Activated CD4-positive, alpha-beta T cell treated with anti-CD3 and anti-CD28 coated beads, Interleukin-2, amount 10 ng/mL, durations not matched to agents 7 days and 5 days (primary cell): ENCODE data around the gene TTN. TPM values are rescaled to one million over a fixed set of nuclear protein-coding genes. Genes with fewer than 3 reads are reported as not detected.

Source experiments
- CTCF ChIA-PET: fragments of 350-600 bp; sonication (Branson Sonifier 250); formaldehyde crosslinking; loops from one replicate; lab custom pipeline; 2021; ENCODE audit warnings: antibody characterized with exemption; lab: Charles Lee
- POLR2A ChIA-PET: fragments of 350-600 bp; sonication (Branson Sonifier 250); formaldehyde crosslinking; loops from one replicate; lab custom pipeline; 2021; ENCODE audit warnings: antibody characterized with exemption; lab: Charles Lee
- DNase-seq: peaks from one replicate; pipeline ENCODE4 v3.0.0-alpha.2; 2020
- H3K27ac Mint-ChIP-seq: one replicate; pipeline ENCODE4 v1.8.0; 2021; ENCODE audit warnings: mild to moderate bottlenecking, moderate library complexity, mixed read lengths
- H3K27me3 Mint-ChIP-seq: one replicate; pipeline ENCODE4 v1.8.0; 2021; ENCODE audit warnings: mixed read lengths
- H3K36me3 Mint-ChIP-seq: one replicate; pipeline ENCODE4 v1.8.0; 2021; ENCODE audit warnings: low read depth, mixed read lengths
- H3K4me1 Mint-ChIP-seq: one replicate; pipeline ENCODE4 v1.8.0; 2021; ENCODE audit warnings: mixed read lengths
- H3K4me3 Mint-ChIP-seq: one replicate; pipeline ENCODE4 v1.8.0; 2021; ENCODE audit warnings: mild to moderate bottlenecking, moderate library complexity, mixed read lengths
- H3K9me3 Mint-ChIP-seq: one replicate; pipeline ENCODE4 v1.8.0; 2021; ENCODE audit warnings: mixed read lengths
- total RNA-seq, 2 experiments: library from RNA; stranded (reverse); gene quantifications; one replicate each; pipeline ENCODE4 v1.2.3, GENCODE V29; 2021

TTN gene
- total RNA-seq, 2 experiments from 2014 or later, result 11.6 to 12.3 TPM

DNA sequence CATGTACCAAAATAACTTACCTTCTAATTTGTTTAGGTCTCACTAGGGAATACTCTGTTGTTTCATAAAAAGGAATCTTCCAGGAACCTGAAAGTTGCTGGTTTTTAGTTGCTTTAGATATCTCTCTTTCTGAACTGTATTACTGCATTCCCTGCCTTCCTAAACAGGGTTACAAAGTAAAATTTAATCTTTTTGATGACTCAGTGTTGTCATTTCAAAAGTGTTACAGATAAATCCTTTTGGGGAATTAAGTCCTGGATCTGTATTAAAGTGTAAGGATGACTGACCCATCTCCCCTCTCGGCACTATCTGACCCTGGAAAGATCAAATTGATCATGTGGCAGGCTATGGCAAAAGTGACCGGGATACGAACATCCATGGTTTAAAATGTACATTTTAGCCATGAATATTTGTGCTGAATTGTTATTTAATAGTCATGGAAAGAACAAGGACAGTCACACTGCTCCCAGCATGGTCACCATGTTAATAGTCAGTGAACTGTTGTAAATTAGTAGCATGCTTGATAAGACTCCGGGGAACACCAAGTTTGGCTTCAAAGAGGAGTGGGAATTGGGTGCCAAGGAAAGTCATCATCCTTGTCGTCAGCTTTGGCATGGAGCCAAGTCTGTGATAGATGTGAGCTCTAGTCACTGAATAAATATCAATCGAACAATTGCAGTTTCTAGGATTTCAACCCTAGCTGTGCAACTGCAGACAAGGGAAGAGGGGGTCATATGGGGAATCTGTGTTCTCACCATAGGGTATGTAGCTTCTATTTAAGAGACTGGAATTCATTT is 322.8 kb downstream of the TTN start:
- no peaks in the 10 kb centered on the region for H3K27me3 Mint-ChIP-seq
- peaks cover 33% of the 10 kb centered on the region for H3K4me1 Mint-ChIP-seq
- peaks cover 40% of the 10 kb centered on the region for H3K36me3 Mint-ChIP-seq
- H3K27ac Mint-ChIP-seq, result no peak overlapping the region
- H3K4me3 Mint-ChIP-seq, result no peak overlapping the region
- DNase-seq, result no peak
- POLR2A ChIA-PET, result no interaction called here
- H3K9me3 Mint-ChIP-seq, result no peaks in the 10 kb centered on the region
- CTCF ChIA-PET, result interaction anchor here (0.6 kb wide), 1 partner anchor 38 kb away, joined by 3 read pairs; no protein-coding TSS in a partner anchor

GRCh38 chr2:178482437-178482836 is 324.8 kb downstream of the TTN start:
- Mint-ChIP-seq H3K4me3 (peak overlapping the region; percentile 97), H3K36me3 (peaks cover 26% of the 10 kb centered on the region), H3K27ac (no peak overlapping the region), H3K27me3 (no peaks in the 10 kb centered on the region), H3K4me1 (peaks cover 40% of the 10 kb centered on the region), H3K9me3 (no peaks in the 10 kb centered on the region)
- ChIA-PET CTCF (interaction anchor here (0.8 to 3.5 kb wide), 9 partner anchors 8 to 68 kb away, joined by 3 to 17 read pairs (median 4); no protein-coding TSS in a partner anchor), POLR2A (no interaction called here)
- no peak for DNase-seq

DNA sequence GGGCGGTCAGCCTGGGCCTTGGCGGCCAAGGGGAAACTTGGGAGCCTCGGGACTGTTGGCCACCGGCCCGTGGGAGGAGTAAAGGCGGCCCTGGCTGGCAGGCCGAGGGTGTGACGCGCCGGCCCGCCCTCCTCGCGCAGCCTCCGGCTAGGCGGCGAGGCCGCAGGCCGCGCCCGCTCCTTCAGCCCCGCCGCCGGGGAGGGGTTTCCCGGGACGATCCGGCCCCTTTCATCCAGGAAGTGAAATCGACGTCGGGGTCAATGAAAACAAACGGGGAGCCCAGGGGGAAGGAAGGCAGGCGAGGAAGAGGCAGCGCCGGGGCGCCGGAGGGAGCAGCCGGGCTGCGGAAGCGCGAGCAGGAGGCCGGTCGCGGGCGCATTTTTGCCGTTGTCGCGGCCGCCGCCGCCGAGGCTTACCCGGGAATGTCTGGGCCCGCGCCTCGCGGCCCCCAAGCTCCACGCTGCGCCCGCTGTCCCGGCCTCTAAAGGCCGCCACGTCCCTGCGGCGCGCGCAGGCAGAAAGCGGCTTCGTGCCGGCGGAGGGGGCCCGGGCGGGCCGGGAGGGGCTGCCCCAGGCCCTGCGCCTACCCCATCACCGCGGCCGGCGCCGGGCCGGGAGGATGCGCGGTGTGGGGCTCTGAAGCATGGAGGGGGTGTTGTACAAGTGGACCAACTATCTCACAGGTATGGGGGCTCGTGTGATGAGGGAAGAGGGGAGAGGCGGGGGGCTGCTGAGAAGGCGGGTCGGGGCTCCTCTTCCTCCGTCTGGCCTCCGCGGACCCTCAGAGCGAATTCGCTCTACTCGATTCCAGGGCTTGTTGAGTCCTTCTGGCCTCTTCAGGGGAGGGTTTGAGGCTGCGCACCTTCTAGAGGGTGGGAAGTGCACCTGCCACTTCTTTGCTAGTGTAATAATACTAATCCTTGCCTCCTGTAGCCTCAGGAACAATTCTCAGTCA is 326.7 kb downstream of the TTN start, which contains the start of gene PLEKHA3:
PLEKHA3 (plus strand) TSS at position 231 of the 955 bp plus-strand sequence; CDS start at position 644, 413 bp downstream.
- Mint-ChIP-seq H3K4me1 (peaks cover 43% of the 10 kb centered on the region), H3K27me3 (no peaks in the 10 kb centered on the region), H3K27ac (peak within 1 kb of the TSS; percentile 100), H3K9me3 (no peaks in the 10 kb centered on the region), H3K36me3 (peaks cover 11% of the 10 kb centered on the region), H3K4me3 (peak within 1 kb of the TSS; percentile 97)
- ChIA-PET CTCF (interaction anchor here (1.1 to 3.5 kb wide), 5 partner anchors 9 to 66 kb away, joined by 3 to 14 read pairs (median 6); no protein-coding TSS in a partner anchor), POLR2A (no interaction called here)
- peak; percentile 78 for DNase-seq

DNA sequence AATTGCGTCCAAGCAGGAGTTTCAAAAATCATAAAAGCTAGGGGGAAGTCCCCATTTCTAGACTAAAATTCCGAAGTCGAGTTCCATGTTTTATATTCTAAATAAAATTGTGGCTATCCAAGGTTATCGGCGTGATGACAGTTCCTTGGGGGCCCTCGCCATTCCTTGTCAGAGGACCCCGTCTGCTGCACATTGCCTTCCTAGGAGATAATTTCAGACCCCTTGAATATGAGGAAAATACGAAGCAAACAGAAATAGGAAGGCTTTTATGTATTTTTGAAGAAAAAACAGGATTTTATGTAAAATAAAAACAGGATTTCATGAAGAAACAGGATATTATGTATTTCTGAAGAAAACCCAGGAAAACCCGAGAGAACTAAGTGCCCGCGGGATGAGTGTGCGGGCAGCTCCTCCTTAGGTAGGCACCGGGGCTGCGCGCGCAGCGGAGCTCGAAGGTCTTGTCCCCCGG is 327.4 kb downstream of the TTN start:
- H3K36me3 Mint-ChIP-seq, result peaks cover 9% of the 10 kb centered on the region
- H3K4me3 Mint-ChIP-seq, result peak overlapping the region; percentile 97
- H3K4me1 Mint-ChIP-seq, result peaks cover 43% of the 10 kb centered on the region
- no peaks in the 10 kb centered on the region for H3K27me3 Mint-ChIP-seq
- CTCF ChIA-PET, result interaction anchor here (1.1 to 3.5 kb wide), 5 partner anchors 10 to 65 kb away, joined by 3 to 14 read pairs (median 6); no protein-coding TSS in a partner anchor
- POLR2A ChIA-PET, result no interaction called here
- no peaks in the 10 kb centered on the region for H3K9me3 Mint-ChIP-seq
- DNase-seq, result no peak
- peak overlapping the region; percentile 100 for H3K27ac Mint-ChIP-seq

- Mint-ChIP-seq H3K36me3 (peaks cover 7% of the 10 kb centered on the region), H3K27ac (peak overlapping the region; percentile 100), H3K27me3 (no peaks in the 10 kb centered on the region), H3K4me3 (peak overlapping the region; percentile 97), H3K9me3 (no peaks in the 10 kb centered on the region), H3K4me1 (peaks cover 41% of the 10 kb centered on the region)
- CTCF ChIA-PET, result interaction anchor here (1.3 to 1.6 kb wide), 3 partner anchors 10 to 65 kb away, joined by 3 to 7 read pairs (median 6); no protein-coding TSS in a partner anchor
- DNase-seq, result no peak
- POLR2A ChIA-PET, result no interaction called here
These were observed 328.0 kb downstream of the TTN start for GRCh38 chr2:178479275-178479616.

- ChIA-PET CTCF (interaction anchor here (0.7 to 1.6 kb wide), 2 partner anchors 16 to 64 kb away, joined by 3 to 7 read pairs; no protein-coding TSS in a partner anchor), POLR2A (no interaction called here)
- peak; percentile 86 for DNase-seq
- Mint-ChIP-seq H3K36me3 (peaks cover 7% of the 10 kb centered on the region), H3K27me3 (no peaks in the 10 kb centered on the region), H3K4me3 (peak within 1 kb of the TSS; percentile 97), H3K4me1 (peaks cover 41% of the 10 kb centered on the region), H3K27ac (peak within 1 kb of the TSS; percentile 100), H3K9me3 (no peaks in the 10 kb centered on the region)
These were observed 328.6 kb downstream of the TTN start, which contains the start of gene FKBP7 for GRCh38 chr2:178478439-178479274. Gene FKBP7, minus strand, starts transcription at chr2:178478600. Its CDS starts 101 bp downstream, at chr2:178478499.

DNA sequence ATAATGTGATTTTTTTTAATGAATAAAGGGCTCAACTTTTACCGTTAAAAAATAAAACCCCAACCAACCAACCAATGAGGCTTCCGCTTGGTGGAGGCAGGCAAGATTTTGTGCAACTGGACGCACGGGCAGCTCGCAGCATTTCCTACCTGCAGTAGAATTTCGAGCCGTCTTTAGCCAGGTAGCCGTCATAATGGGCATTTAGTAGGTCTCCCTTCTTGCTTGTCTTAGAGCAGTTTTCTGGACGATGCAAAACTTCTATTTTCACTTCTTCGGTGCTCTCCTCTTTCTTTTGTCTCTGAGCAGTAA is 329.1 kb downstream of the TTN start:
- Mint-ChIP-seq H3K4me1 (peaks cover 41% of the 10 kb centered on the region), H3K27me3 (no peaks in the 10 kb centered on the region), H3K9me3 (no peaks in the 10 kb centered on the region), H3K36me3 (peaks cover 7% of the 10 kb centered on the region), H3K27ac (peak overlapping the region; percentile 100), H3K4me3 (peak overlapping the region; percentile 97)
- DNase-seq, result no peak
- POLR2A ChIA-PET, result no interaction called here
- CTCF ChIA-PET, result interaction anchor here (0.7 kb wide), 1 partner anchor 15 kb away, joined by 3 read pairs; no protein-coding TSS in a partner anchor

- no peaks in the 10 kb centered on the region for H3K9me3 Mint-ChIP-seq
- H3K27me3 Mint-ChIP-seq, result no peaks in the 10 kb centered on the region
- peaks cover 37% of the 10 kb centered on the region for H3K4me1 Mint-ChIP-seq
- peaks cover 6% of the 10 kb centered on the region for H3K36me3 Mint-ChIP-seq
- H3K27ac Mint-ChIP-seq, result peak overlapping the region; percentile 100
- POLR2A ChIA-PET, result no interaction called here
- peak overlapping the region; percentile 97 for H3K4me3 Mint-ChIP-seq
- DNase-seq, result no peak
- CTCF ChIA-PET, result interaction anchor here (0.7 kb wide), 2 partner anchors 10 to 15 kb away, joined by 3 read pairs; no protein-coding TSS in a partner anchor
These were observed 329.6 kb downstream of the TTN start for GRCh38 chr2:178477443-178478129.

- DNase-seq, result no peak
- Mint-ChIP-seq H3K4me3 (no peak overlapping the region), H3K4me1 (peaks cover 26% of the 10 kb centered on the region), H3K27me3 (no peaks in the 10 kb centered on the region), H3K36me3 (peaks cover 2% of the 10 kb centered on the region), H3K9me3 (no peaks in the 10 kb centered on the region), H3K27ac (no peak overlapping the region)
- ChIA-PET POLR2A (no interaction called here), CTCF (interaction anchor here (0.7 kb wide), 1 partner anchor 11 kb away, joined by 3 read pairs; no protein-coding TSS in a partner anchor)
These were observed 330.7 kb downstream of the TTN start for GRCh38 chr2:178476477-178476876.
